Mammary epithelial cell (primary cell): ENCODE results near the gene TRPV3.

Experiments used
- EZH2 ChIP-seq: IDR thresholded peaks from 2 replicates; pipeline ENCODE4 v1.6.1; 2012; ENCODE audit warnings: low read length, inconsistent platforms, borderline replicate concordance
- TF ChIP-seq, protein P1 (sequence below), 2 donors: IDR thresholded peaks in 1 of 2; conservative IDR thresholded peaks in 1 of 2; 2 replicates each; pipeline ENCODE4 v1.5.1; 2011 to 2012; ENCODE audit warnings: inconsistent platforms in 2 of 2, low read length in 2 of 2, mild to moderate bottlenecking in 2 of 2, control low read depth in 1 of 2, low read depth in 1 of 2; ENCODE audit not compliant: insufficient read depth in 1 of 2; ENCODE audit errors: extremely low read depth in 1 of 2

DNA sequence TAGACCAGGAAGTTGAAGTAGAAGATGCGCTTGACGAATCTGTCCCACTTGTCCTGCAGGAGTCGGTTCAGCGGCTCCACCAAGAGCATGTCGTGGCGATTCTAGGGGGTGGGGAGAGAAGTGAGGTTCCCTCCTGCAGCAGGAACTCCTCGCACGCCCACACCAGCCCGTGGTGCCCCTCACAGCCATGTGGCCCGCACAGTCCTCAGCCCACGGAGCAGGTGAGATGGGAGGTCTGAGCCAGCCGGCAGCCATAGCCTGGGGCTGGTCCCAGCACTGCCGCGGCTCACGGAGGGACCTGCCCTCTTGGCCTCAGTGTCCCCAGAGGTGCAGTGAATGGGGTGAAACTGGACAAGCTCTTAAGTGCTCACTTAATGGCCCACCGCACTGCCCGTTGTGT, 28.2 kb upstream of the TRPV3 start:
- TF ChIP-seq, protein P1, sequence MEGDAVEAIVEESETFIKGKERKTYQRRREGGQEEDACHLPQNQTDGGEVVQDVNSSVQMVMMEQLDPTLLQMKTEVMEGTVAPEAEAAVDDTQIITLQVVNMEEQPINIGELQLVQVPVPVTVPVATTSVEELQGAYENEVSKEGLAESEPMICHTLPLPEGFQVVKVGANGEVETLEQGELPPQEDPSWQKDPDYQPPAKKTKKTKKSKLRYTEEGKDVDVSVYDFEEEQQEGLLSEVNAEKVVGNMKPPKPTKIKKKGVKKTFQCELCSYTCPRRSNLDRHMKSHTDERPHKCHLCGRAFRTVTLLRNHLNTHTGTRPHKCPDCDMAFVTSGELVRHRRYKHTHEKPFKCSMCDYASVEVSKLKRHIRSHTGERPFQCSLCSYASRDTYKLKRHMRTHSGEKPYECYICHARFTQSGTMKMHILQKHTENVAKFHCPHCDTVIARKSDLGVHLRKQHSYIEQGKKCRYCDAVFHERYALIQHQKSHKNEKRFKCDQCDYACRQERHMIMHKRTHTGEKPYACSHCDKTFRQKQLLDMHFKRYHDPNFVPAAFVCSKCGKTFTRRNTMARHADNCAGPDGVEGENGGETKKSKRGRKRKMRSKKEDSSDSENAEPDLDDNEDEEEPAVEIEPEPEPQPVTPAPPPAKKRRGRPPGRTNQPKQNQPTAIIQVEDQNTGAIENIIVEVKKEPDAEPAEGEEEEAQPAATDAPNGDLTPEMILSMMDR (conservative IDR thresholded peaks at IDR 0.05 in 1 of 2, IDR thresholded peaks at IDR 0.05 in 1 of 2; ENCODE audit: extremely low read depth in 1 of 2, insufficient read depth in 1 of 2, low read depth in 1 of 2, low read length in 2 of 2), result no peak
- no peak for TF ChIP-seq EZH2
